Aortic smooth muscle cell (primary cell): ENCODE results near the gene CALU. TPM values are rescaled to one million over a fixed set of nuclear protein-coding genes. Genes with fewer than 3 reads are reported as not detected.

Source experiments
- total RNA-seq: library from RNA; depleted of rRNA; stranded (reverse); fragments of >200 nt; gene quantifications from 2 replicates; pipeline ENCODE4 v1.2.3, GENCODE V29; 2014

CALU gene
- total RNA-seq: 1,477 and 1,624 TPM in 2 replicates

DNA sequence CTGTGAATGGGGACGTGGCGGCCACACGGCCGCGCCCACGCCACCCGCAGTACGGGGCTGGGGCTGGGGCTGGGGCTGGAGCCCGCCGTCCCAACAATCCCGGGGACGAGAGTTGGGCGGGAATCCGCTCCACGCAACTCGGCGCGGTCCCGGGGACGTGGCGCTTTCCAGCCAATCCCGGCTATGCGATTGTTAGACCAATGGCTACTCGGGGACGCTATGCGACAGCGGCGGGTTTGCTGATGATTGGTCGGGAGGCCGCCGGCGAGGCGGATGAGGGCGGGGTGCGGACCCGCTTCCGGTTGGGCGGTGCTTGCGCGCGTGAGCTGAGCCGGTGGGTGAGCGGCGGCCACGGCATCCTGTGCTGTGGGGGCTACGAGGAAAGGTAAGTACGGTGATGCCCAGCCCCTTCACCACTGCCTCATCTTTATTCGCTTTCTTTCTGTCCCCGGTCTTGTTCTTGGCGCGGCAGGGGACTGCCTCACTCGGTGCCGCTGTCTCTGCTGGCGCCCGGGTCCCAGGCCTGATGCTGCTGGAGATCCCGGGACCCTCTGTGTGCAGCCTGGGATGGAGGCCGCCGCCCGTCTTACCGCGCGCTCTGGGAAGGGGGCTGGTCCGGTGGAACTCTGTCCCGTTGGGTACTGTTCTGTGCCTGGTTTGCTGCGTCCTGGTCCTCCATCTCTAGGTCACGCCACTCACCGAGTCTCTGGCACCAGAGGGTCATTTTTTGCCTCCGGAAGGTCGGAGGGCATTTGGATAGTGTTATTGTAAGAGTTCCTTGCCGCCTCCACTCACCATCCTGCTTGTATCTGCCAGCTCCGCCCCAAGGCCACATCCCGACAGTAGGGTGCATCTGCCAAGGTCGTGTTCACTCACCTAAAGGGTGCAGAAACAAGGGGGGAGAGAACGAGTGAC, at the start of gene CALU:
TSS of gene CALU (plus strand) at position 312 of the 915 bp plus-strand sequence. CDS start 9,225 bp downstream, outside the sequence.

DNA sequence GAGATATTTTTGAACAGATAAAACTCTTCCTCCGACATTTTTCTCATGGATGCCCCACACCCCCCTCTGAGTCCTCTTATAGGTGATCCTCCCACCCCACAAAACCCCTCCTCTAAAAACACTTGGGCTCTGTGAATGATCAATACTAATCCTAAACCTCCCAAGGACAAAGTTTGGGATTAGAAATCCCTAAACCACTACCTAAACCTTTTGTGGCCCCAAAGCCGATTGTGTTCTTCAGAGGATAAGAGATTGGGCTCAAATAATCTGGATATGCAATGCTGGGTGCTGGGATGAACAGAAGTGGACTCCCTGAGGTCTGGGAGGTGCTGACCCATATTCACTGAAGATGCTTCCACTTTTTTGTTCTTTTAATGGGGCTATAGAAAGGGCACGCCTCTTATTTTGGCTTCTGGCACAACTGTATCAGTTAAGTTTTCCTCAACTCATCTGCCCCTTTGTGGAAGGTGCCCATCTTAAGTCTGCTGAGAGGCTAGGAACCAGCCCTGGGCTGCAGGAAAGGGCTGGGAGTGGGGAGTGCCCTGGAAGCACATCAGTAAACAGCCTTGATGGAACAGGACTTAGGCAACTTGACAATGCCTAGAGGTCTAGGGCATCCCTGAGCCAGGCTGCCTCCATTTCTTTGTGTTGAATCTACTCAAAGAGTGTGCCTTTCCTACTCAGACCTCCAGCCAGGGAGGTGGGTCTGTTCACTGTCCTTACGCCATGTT, 36.8 kb downstream of the CALU start, which contains the start of gene OPN1SW:
TSS of gene OPN1SW (minus strand) at position 51 of the 731 bp plus-strand sequence. CDS start at position 38, 13 bp downstream.

DNA sequence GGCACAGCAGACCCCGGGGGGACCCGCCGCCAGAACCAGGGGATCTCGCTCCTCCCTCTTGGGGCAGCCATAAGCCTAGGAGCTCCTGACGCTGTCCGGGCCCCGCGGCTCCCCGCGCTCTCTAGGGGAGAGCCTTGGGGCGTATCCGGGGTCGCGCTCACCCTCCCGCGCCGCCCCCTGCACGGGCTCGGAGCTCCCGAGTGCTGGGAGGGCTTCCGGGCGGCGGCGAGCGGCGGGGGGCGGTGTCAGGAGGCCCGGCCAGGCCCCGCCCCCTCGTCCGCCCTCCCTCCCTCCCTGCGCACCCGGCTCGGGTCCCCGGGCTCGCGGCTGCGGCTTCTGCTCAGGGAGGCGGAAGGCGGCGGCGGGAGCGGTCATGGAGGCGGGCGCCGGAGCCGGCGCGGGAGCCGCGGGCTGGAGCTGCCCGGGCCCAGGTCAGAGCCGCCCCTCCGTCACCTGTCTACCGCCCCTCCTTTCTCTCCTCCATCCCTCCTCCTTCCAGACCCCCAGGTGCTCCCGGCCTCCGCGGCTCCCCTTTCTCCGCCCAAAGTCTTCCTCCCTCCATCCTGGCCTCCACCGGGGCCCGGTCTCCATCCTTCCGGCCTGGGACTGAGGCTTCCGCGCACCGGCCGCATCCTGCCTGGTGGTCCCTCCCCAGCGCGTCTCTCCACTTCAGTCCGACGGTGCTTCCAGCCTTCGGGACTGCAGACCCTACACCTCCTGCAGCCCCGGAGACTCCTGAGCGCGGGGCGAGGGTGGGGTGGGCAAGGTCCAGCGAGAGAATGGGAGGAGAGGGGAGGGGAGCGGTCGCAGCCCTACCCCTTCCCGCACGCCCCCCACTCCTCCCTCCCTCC, 52.2 kb downstream of the CALU start, which contains the start of gene CCDC136:
TSS of gene CCDC136 (plus strand) at position 848 of the 851 bp plus-strand sequence. CDS start 444 bp downstream, outside the sequence.

Other genes starting within 250 kb of the CALU start
- 0.92 and 1.6 TPM in 2 replicates for gene GARIN1A, start 67.1 kb upstream of the CALU start, total RNA-seq
- gene OPN1SW, start 36.4 kb downstream of the CALU start, total RNA-seq: not detected in 2 replicates
- 5.8 and 7.6 TPM in 2 replicates for gene CCDC136, start 52.6 kb downstream of the CALU start, total RNA-seq
- 104 and 110 TPM in 2 replicates for gene FLNC, start 91.0 kb downstream of the CALU start, total RNA-seq
- 83.3 and 92.7 TPM in 2 replicates for gene ATP6V1F, start 123.5 kb downstream of the CALU start, total RNA-seq
- under 0.01 TPM in 1 of 2 replicates, not detected in the other for gene KCP, start 171.3 kb downstream of the CALU start, total RNA-seq
- under 0.01 TPM in 1 of 2 replicates, not detected in the other for gene IRF5, start 198.6 kb downstream of the CALU start, total RNA-seq